GM19025 (cell line): ENCODE data around the gene SVBP.

Experiments used
- ATAC-seq: cut with Tn5 transposase; IDR thresholded peaks from one replicate; pipeline ENCODE4 v1.9.1; 2021; ENCODE audit warnings: mild to moderate bottlenecking, low read depth, moderate library complexity; ENCODE audit not compliant: unreplicated experiment

SVBP gene

GRCh38 chr1:42766741-42767509, 50.3 kb downstream of the SVBP start, which contains the start of the genes C1orf50 and P3H1:
Gene C1orf50 (plus strand): TSS chr1:42767249. CDS start chr1:42767312, 63 bp downstream.
Gene P3H1 (minus strand): TSS chr1:42767028. CDS start chr1:42766971, 57 bp downstream.
- peak; percentile 91 for ATAC-seq

GRCh38 chr1:42765832-42766740, 51.1 kb downstream of the SVBP start:
- ATAC-seq = peak; percentile 16

GRCh38 chr1:42765269-42765668, 51.9 kb downstream of the SVBP start:
- ATAC-seq = no peak

- no peak for ATAC-seq
These were observed 54.9 kb downstream of the SVBP start for GRCh38 chr1:42762269-42762668.

GRCh38 chr1:42761567-42761966, 55.6 kb downstream of the SVBP start:
- no peak for ATAC-seq

- ATAC-seq = no peak
These were observed 58.1 kb downstream of the SVBP start for GRCh38 chr1:42759114-42759513.

- ATAC-seq = no peak
These were observed 58.6 kb downstream of the SVBP start for GRCh38 chr1:42758641-42759040.

- ATAC-seq = no peak
These were observed 59.3 kb downstream of the SVBP start for GRCh38 chr1:42757892-42758275.
